Progenitor cell of endocrine pancreas (in vitro differentiated cells): ENCODE data around the gene SLC15A1. TPM values are rescaled to one million over a fixed set of nuclear protein-coding genes. Genes with fewer than 3 reads are reported as not detected.

Source experiments
- DNase-seq: peaks from one replicate; pipeline ENCODE4 v3.0.0; 2021; ENCODE audit warnings: low spot score; ENCODE audit not compliant: unreplicated experiment
- H3K27ac Mint-ChIP-seq: 2 replicates; pipeline ENCODE4 v1.8.0; 2021; ENCODE audit warnings: mild to moderate bottlenecking, moderate library complexity, mixed read lengths
- H3K27me3 Mint-ChIP-seq: 2 replicates; pipeline ENCODE4 v1.8.0; 2021; ENCODE audit warnings: mixed read lengths
- H3K36me3 Mint-ChIP-seq: 2 replicates; pipeline ENCODE4 v1.8.0; 2022; ENCODE audit warnings: mixed read lengths; ENCODE audit not compliant: insufficient read depth
- H3K4me1 Mint-ChIP-seq: 2 replicates; pipeline ENCODE4 v1.8.0; 2021; ENCODE audit warnings: low read depth, mixed read lengths
- H3K4me3 Mint-ChIP-seq: 2 replicates; pipeline ENCODE4 v1.8.0; 2021; ENCODE audit warnings: low read depth, mild to moderate bottlenecking, moderate library complexity, mixed read lengths
- H3K9me3 Mint-ChIP-seq: 2 replicates; pipeline ENCODE4 v1.8.0; 2021; ENCODE audit warnings: low read depth, mixed read lengths
- CTCF ChIP-seq: fragments of 200-600 bp; sonication (generic); IDR thresholded peaks from one replicate; pipeline ENCODE4 v1.5.0; 2021; ENCODE audit warnings: antibody characterized with exemption, mild to moderate bottlenecking; ENCODE audit not compliant: unreplicated experiment
- total RNA-seq: library from RNA; stranded (reverse); gene quantifications from 2 replicates; pipeline ENCODE4 v1.2.1, GENCODE V29; 2021

SLC15A1 gene
- total RNA-seq, 1 donor from 2014 or later = 0.53 TPM

- Mint-ChIP-seq H3K27ac (no peak overlapping the region), H3K4me1 (no peaks in the 10 kb centered on the region), H3K9me3 (peaks cover 19% of the 10 kb centered on the region), H3K36me3 (peaks cover 1% of the 10 kb centered on the region), H3K4me3 (no peak overlapping the region), H3K27me3 (peaks cover 9% of the 10 kb centered on the region)
- DNase-seq = no peak
- TF ChIP-seq CTCF = no peak
Measured at GRCh38 chr13:98731925-98732324, 20.5 kb downstream of the SLC15A1 start.

GRCh38 chr13:98731038-98731437 lies 21.4 kb downstream of the SLC15A1 start:
- no peak for TF ChIP-seq CTCF
- Mint-ChIP-seq H3K27ac (no peak overlapping the region), H3K9me3 (peaks cover 19% of the 10 kb centered on the region), H3K36me3 (peaks cover 1% of the 10 kb centered on the region), H3K27me3 (peaks cover 12% of the 10 kb centered on the region), H3K4me3 (no peak overlapping the region), H3K4me1 (no peaks in the 10 kb centered on the region)
- no peak for DNase-seq

GRCh38 chr13:98730441-98730840 lies 22.0 kb downstream of the SLC15A1 start:
- no peak for DNase-seq
- Mint-ChIP-seq H3K9me3 (peaks cover 16% of the 10 kb centered on the region), H3K27me3 (peaks cover 15% of the 10 kb centered on the region), H3K27ac (no peak overlapping the region), H3K4me1 (no peaks in the 10 kb centered on the region), H3K4me3 (no peak overlapping the region), H3K36me3 (peaks cover 1% of the 10 kb centered on the region)
- TF ChIP-seq CTCF = no peak

- Mint-ChIP-seq H3K4me3 (no peak overlapping the region), H3K27ac (no peak overlapping the region)
Measured at GRCh38 chr13:98729658-98730057, 22.8 kb downstream of the SLC15A1 start.

GRCh38 chr13:98722958-98723357 lies 29.5 kb downstream of the SLC15A1 start:
- no peak for TF ChIP-seq CTCF
- H3K27ac Mint-ChIP-seq = no peak overlapping the region
- H3K36me3 Mint-ChIP-seq = no peaks in the 10 kb centered on the region
- no peak overlapping the region for H3K4me3 Mint-ChIP-seq
- peaks cover 19% of the 10 kb centered on the region for H3K27me3 Mint-ChIP-seq
- no peaks in the 10 kb centered on the region for H3K9me3 Mint-ChIP-seq
- H3K4me1 Mint-ChIP-seq = no peaks in the 10 kb centered on the region
- DNase-seq = no peak

More at GRCh38 chr13:98729658-98730057, 22.8 kb downstream of the SLC15A1 start:
- H3K9me3 Mint-ChIP-seq = peaks cover 16% of the 10 kb centered on the region
- TF ChIP-seq CTCF = no peak
- H3K27me3 Mint-ChIP-seq = peaks cover 20% of the 10 kb centered on the region
- peaks cover 1% of the 10 kb centered on the region for H3K36me3 Mint-ChIP-seq
- no peak for DNase-seq
- H3K4me1 Mint-ChIP-seq = no peaks in the 10 kb centered on the region
